Suprapubic skin (tissue), 4 donors: Measurements from ENCODE around the gene KIF25.

Source experiments
- CTCF ChIP-seq, 2 donors: fragments of 200-600 bp in 1 of 2; fragments of 450-650 bp in 1 of 2; sonication (generic) in 1 of 2; IDR thresholded peaks; one replicate each; pipeline ENCODE4 v1.5.1; 2016 to 2019; ENCODE audit warnings: antibody characterized with exemption in 2 of 2, mild to moderate bottlenecking in 1 of 2, moderate library complexity in 1 of 2
- POLR2A ChIP-seq, 2 donors: fragments of 450-650 bp; IDR thresholded peaks; one replicate each; pipeline ENCODE4 v1.6.1; 2017; ENCODE audit warnings: antibody characterized with exemption in 2 of 2, mild to moderate bottlenecking in 2 of 2, moderate library complexity in 2 of 2
- POLR2AphosphoS5 ChIP-seq, 3 donors: sonication (generic); formaldehyde crosslinking; IDR thresholded peaks; one replicate each; pipeline ENCODE4 v1.6.1; 2017; ENCODE audit warnings: antibody characterized with exemption in 3 of 3

DNA sequence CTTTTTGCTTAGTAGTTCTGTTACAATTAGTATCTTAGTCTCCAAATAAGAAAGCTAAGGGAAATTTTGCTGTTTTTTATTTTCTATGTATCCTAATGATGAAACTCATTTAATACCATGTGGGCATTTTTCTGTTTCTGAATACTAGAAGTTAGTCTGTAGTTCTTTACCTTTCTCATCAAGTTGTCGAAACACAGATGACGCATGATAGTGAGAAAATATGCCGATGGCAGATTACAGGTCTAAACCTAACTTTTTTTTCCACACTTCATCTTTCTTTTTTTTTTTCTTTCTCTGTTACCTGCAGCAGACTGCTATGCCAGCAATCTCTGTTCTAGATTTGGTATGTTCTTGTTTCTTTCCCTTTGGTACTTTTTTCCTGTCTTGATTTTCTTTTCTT, 43.3 kb upstream of the KIF25 start:
- TF ChIP-seq CTCF (IDR thresholded peaks at IDR 0.05) (no peak), POLR2AphosphoS5 (IDR thresholded peaks at IDR 0.05) (no peak), POLR2A (IDR thresholded peaks at IDR 0.05) (no peak)
